GM21717 (cell line): ENCODE measurements around the gene RNF26.

Experiments used
- ATAC-seq: cut with Tn5 transposase; IDR thresholded peaks from one replicate; pipeline ENCODE4 v1.9.1; 2021; ENCODE audit warnings: mild to moderate bottlenecking, moderate library complexity; ENCODE audit not compliant: unreplicated experiment

The RNF26 gene

GRCh38 chr11:119335091-119335654 lies 846 bp downstream of the RNF26 start:
- no peak for ATAC-seq

GRCh38 chr11:119335655-119336543 lies 1.6 kb downstream of the RNF26 start:
- ATAC-seq: no peak

- no peak for ATAC-seq
These were observed 2.6 kb downstream of the RNF26 start for GRCh38 chr11:119336744-119337469.

GRCh38 chr11:119337581-119338317 lies 3.4 kb downstream of the RNF26 start:
- no peak for ATAC-seq

GRCh38 chr11:119338318-119338890 lies 4.1 kb downstream of the RNF26 start:
- no peak for ATAC-seq

GRCh38 chr11:119338965-119339588 lies 4.8 kb downstream of the RNF26 start:
- no peak for ATAC-seq

GRCh38 chr11:119339589-119340334 lies 5.4 kb downstream of the RNF26 start:
- ATAC-seq: no peak

GRCh38 chr11:119340335-119341221 lies 6.3 kb downstream of the RNF26 start, which contains the start of gene C1QTNF5:
C1QTNF5 (minus strand) TSS chr11:119340883; CDS start chr11:119340397, 486 bp downstream.
- no peak for ATAC-seq

- ATAC-seq: no peak
These were observed 7.1 kb downstream of the RNF26 start for GRCh38 chr11:119341222-119342022.

- no peak for ATAC-seq
These were observed 7.6 kb downstream of the RNF26 start for GRCh38 chr11:119342023-119342300.

- no peak for ATAC-seq
These were observed 8.2 kb downstream of the RNF26 start for GRCh38 chr11:119342362-119343130.

- ATAC-seq: no peak
These were observed 9.4 kb downstream of the RNF26 start for GRCh38 chr11:119343726-119344125.

GRCh38 chr11:119344291-119345010 lies 10.1 kb downstream of the RNF26 start:
- no peak for ATAC-seq

GRCh38 chr11:119345685-119346084 lies 11.4 kb downstream of the RNF26 start:
- ATAC-seq: no peak

- ATAC-seq: no peak
These were observed 12.3 kb downstream of the RNF26 start, which contains the start of gene MFRP for GRCh38 chr11:119346605-119347004. MFRP (minus strand) TSS chr11:119346705; CDS start chr11:119346513, 192 bp downstream.

GRCh38 chr11:119347242-119347641 lies 12.9 kb downstream of the RNF26 start:
- ATAC-seq: no peak
